Thyroid gland (tissue), 4 donors: ENCODE measurements around the gene TMC2.

ENCODE experiments used
- POLR2A ChIP-seq, 2 donors: fragments of 450-650 bp; IDR thresholded peaks; one replicate each; pipeline ENCODE4 v1.6.1; 2017; ENCODE audit warnings: antibody characterized with exemption in 2 of 2, mild to moderate bottlenecking in 2 of 2, moderate library complexity in 1 of 2
- TF ChIP-seq, protein P1 (sequence below), 6 experiments: fragments of 200-600 bp in 3 of 6; fragments of 450-650 bp in 3 of 6; sonication (generic) in 3 of 6; IDR thresholded peaks; one replicate each; pipeline ENCODE4 v1.5.1; 2016 to 2019; ENCODE audit warnings: antibody characterized with exemption in 6 of 6, mild to moderate bottlenecking in 2 of 6, inconsistent platforms in 1 of 6, moderate library complexity in 1 of 6

DNA sequence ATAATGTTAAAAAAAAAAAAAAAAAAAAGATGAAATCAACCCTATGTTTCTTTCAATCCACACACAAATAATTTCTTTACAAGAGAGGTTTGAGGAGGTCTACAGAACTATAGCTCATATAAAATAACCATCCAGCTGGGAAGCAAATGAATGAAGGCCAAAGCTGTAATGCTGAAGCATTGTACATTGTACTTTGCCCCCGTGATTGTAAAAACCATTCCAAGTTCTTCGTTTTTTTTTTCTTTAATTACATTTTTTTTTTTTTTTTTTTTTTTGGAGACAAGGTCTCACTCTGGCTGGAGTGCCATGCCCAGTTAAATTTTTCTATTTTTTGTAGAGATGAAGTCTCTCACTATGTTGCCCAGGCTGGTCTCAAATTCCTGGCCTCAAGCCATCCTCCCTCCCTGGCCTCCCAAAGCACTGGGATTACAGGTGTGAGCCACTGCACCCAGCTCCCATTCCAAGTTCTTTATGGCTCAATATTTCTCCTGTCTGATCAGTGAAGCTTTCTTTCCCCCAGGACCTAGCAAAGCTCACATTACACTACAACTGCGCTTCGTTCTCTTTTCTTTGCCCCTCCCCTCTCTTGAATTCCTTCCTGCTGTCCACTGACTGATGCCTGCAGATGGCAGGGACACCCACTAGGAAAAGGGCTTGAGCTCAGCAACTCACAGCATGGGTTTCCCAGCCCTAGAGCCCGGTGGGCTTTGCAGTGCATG lies 63.1 kb downstream of the TMC2 start:
- TF ChIP-seq, protein P1, sequence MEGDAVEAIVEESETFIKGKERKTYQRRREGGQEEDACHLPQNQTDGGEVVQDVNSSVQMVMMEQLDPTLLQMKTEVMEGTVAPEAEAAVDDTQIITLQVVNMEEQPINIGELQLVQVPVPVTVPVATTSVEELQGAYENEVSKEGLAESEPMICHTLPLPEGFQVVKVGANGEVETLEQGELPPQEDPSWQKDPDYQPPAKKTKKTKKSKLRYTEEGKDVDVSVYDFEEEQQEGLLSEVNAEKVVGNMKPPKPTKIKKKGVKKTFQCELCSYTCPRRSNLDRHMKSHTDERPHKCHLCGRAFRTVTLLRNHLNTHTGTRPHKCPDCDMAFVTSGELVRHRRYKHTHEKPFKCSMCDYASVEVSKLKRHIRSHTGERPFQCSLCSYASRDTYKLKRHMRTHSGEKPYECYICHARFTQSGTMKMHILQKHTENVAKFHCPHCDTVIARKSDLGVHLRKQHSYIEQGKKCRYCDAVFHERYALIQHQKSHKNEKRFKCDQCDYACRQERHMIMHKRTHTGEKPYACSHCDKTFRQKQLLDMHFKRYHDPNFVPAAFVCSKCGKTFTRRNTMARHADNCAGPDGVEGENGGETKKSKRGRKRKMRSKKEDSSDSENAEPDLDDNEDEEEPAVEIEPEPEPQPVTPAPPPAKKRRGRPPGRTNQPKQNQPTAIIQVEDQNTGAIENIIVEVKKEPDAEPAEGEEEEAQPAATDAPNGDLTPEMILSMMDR (IDR thresholded peaks at IDR 0.05), result no peak
- no peak for TF ChIP-seq POLR2A (IDR thresholded peaks at IDR 0.05)
